Measurements from ENCODE around the gene YY1. TPM values are rescaled to one million over a fixed set of nuclear protein-coding genes. Genes with fewer than 3 reads are reported as not detected.

Gene YY1
- total RNA-seq, 8 experiments from 2014 or later: 23.4 to 58.3 (median 30.4) TPM

GRCh38 chr14:100325958-100326357, 87.0 kb downstream of the YY1 start:
- in situ Hi-C loops (cut with MboI; ENCODE audit: low pct_unique_long_range_greater_than_20kb in 2 of 9, low sequenced_read_pairs in 9 of 9, unreplicated experiment in 9 of 9): no loop called here
- Histone ChIP-seq H3K4me1 (replicated peaks in 1 of 2) (no peaks in the 10 kb centered on the region), H3K4me3 (no peak overlapping the region), H3K27ac (no peak overlapping the region)
- WGBS, 10 experiments: 40 to 94% (median 61%) methylated on average over 2 to 7 of the region's 13 CpGs; no CpG with 5 or more reads in 6 of the 10 experiments
- no peak for ATAC-seq (replicated peaks in 6 of 8)

- no peaks in the 10 kb centered on the region for H3K4me1 ChIP-seq (replicated peaks in 1 of 2)
- H3K27ac ChIP-seq: no peak overlapping the region
- in situ Hi-C loops (cut with MboI; ENCODE audit: low pct_unique_long_range_greater_than_20kb in 2 of 9, low sequenced_read_pairs in 9 of 9, unreplicated experiment in 9 of 9): no loop called here
- WGBS, 10 experiments: 74 to 89% methylated on average over 3 to 12 of the region's 24 CpGs; no CpG with 5 or more reads in 8 of the 10 experiments
- H3K4me3 ChIP-seq: no peak overlapping the region
- ATAC-seq (replicated peaks in 6 of 8): no peak
These were observed 88.2 kb downstream of the YY1 start for GRCh38 chr14:100327128-100327527.

GRCh38 chr14:100328495-100329163, 89.7 kb downstream of the YY1 start:
- H3K4me3 ChIP-seq: no peak overlapping the region
- WGBS, 10 experiments: 83 to 91% (median 89%) methylated on average over 3 to 10 of the region's 32 CpGs; no CpG with 5 or more reads in 7 of the 10 experiments
- in situ Hi-C loops (cut with MboI; ENCODE audit: low pct_unique_long_range_greater_than_20kb in 2 of 9, low sequenced_read_pairs in 9 of 9, unreplicated experiment in 9 of 9): no loop called here
- no peak for ATAC-seq (replicated peaks in 6 of 8)
- H3K4me1 ChIP-seq (replicated peaks in 1 of 2): no peaks in the 10 kb centered on the region
- H3K27ac ChIP-seq: no peak overlapping the region

- 60% methylated on average over 2 of the region's 36 CpGs; no CpG with 5 or more reads in 9 of the 10 experiments for WGBS, 10 experiments
- in situ Hi-C loops (cut with MboI; ENCODE audit: low pct_unique_long_range_greater_than_20kb in 2 of 9, low sequenced_read_pairs in 9 of 9, unreplicated experiment in 9 of 9): no loop called here
- no peak overlapping the region for H3K4me3 ChIP-seq
- no peak overlapping the region for H3K27ac ChIP-seq
- peak in 4 of 8 experiments; percentile 3 to 12 (median 10) for ATAC-seq (replicated peaks in 6 of 8)
- no peaks in the 10 kb centered on the region for H3K4me1 ChIP-seq (replicated peaks in 1 of 2)
These were observed 90.5 kb downstream of the YY1 start for GRCh38 chr14:100329233-100330006.

GRCh38 chr14:100330007-100330344, 91.0 kb downstream of the YY1 start:
- ATAC-seq (replicated peaks in 6 of 8): peak in 4 of 8 experiments; percentile 1 to 7 (median 4)
- in situ Hi-C loops (cut with MboI; ENCODE audit: low pct_unique_long_range_greater_than_20kb in 2 of 9, low sequenced_read_pairs in 9 of 9, unreplicated experiment in 9 of 9): no loop called here
- Histone ChIP-seq H3K4me3 (no peak overlapping the region), H3K27ac (no peak overlapping the region), H3K4me1 (replicated peaks in 1 of 2) (no peaks in the 10 kb centered on the region)
- 67 to 93% methylated on average over 3 of the region's 11 CpGs; no CpG with 5 or more reads in 8 of the 10 experiments for WGBS, 10 experiments

GRCh38 chr14:100330388-100330931, 91.5 kb downstream of the YY1 start:
- Histone ChIP-seq H3K4me3 (no peak overlapping the region), H3K4me1 (replicated peaks in 1 of 2) (no peaks in the 10 kb centered on the region), H3K27ac (no peak overlapping the region)
- peak in 7 of 8 experiments; percentile 2 to 17 (median 4) for ATAC-seq (replicated peaks in 6 of 8)
- in situ Hi-C loops (cut with MboI; ENCODE audit: low pct_unique_long_range_greater_than_20kb in 2 of 9, low sequenced_read_pairs in 9 of 9, unreplicated experiment in 9 of 9): no loop called here
- WGBS, 10 experiments: 0 to 83% (median 73%) methylated on average over 2 to 5 of the region's 13 CpGs; no CpG with 5 or more reads in 7 of the 10 experiments

- no peaks in the 10 kb centered on the region for H3K4me1 ChIP-seq (replicated peaks in 1 of 2)
- WGBS, 10 experiments: 75 to 100% (median 90%) methylated on average over 1 to 4 of the region's 11 CpGs; no CpG with 5 or more reads in 5 of the 10 experiments
- H3K4me3 ChIP-seq: no peak overlapping the region
- H3K27ac ChIP-seq: no peak overlapping the region
- in situ Hi-C loops (cut with MboI; ENCODE audit: low pct_unique_long_range_greater_than_20kb in 2 of 9, low sequenced_read_pairs in 9 of 9, unreplicated experiment in 9 of 9): no loop called here
- peak in 3 of 8 experiments; percentile 2 to 9 (median 3) for ATAC-seq (replicated peaks in 6 of 8)
These were observed 93.2 kb downstream of the YY1 start for GRCh38 chr14:100332071-100332639.

Other genes with a start within 250 kb of the YY1 start
- gene EVL, start 173.7 kb upstream of the YY1 start, total RNA-seq: 100 to 1,000 TPM in 4 of 8 experiments, 10 to 100 TPM in 3, 1 to 10 TPM in 1; 9.5 to 178 (median 119) TPM
- 1 to 10 TPM in 1 of 8 experiments, under 1 TPM in 7; 0.25 to 1.3 (median 0.65) TPM for gene DEGS2, start 79.5 kb upstream of the YY1 start, total RNA-seq
- gene SLC25A29, start 67.3 kb downstream of the YY1 start, total RNA-seq: 10 to 100 TPM in 7 of 8 experiments, 1 to 10 TPM in 1; 7.7 to 56.7 (median 42.8) TPM
- gene SLC25A47, start 84.2 kb downstream of the YY1 start, total RNA-seq: under 1 TPM in 6 of 8 experiments, not detected in 2; 0.05 to 0.52 (median 0.33) TPM
- 10 to 100 TPM; 11.0 to 31.1 (median 16.9) TPM for gene WDR25, start 137.3 kb downstream of the YY1 start, total RNA-seq

All from motor neuron (in vitro differentiated cells).